Fibroblast of lung (primary cell): ENCODE data around the gene BAZ1A. TPM values are rescaled to one million over a fixed set of nuclear protein-coding genes. Genes with fewer than 3 reads are reported as not detected.
"Not testable (repeated sequence)": the region's sequence is repeated elsewhere in the genome, so short reads cannot be mapped to it uniquely, and the experiment has no call there.

Experiments used
- DNase-seq, 2 donors: peaks; one replicate each; pipeline versions ENCODE4 v3.0.0 to v3.0.0-alpha.2; 2010; ENCODE audit warnings: low read depth in 2 of 2
- H2AFZ ChIP-seq: 2 replicates; pipeline ENCODE4 v1.5.1; 2012; ENCODE audit warnings: low read length, control low read depth, inconsistent platforms
- H3K27ac ChIP-seq: 2 replicates; pipeline ENCODE4 v1.5.1; 2011; ENCODE audit warnings: low read length, control low read depth; ENCODE audit not compliant: insufficient read depth
- H3K27me3 ChIP-seq: 2 replicates; pipeline ENCODE4 v1.5.1; 2011; ENCODE audit warnings: mild to moderate bottlenecking, low read length; ENCODE audit not compliant: control insufficient read depth, insufficient read depth
- H3K36me3 ChIP-seq: 2 replicates; pipeline ENCODE4 v1.5.1; 2011; ENCODE audit warnings: low read length; ENCODE audit not compliant: control insufficient read depth, insufficient read depth
- H3K4me1 ChIP-seq: 2 replicates; pipeline ENCODE4 v1.5.1; 2011; ENCODE audit warnings: low read length; ENCODE audit not compliant: control insufficient read depth, insufficient read depth; ENCODE audit errors: extremely low read depth
- H3K4me2 ChIP-seq: 2 replicates; pipeline ENCODE4 v1.5.1; 2011; ENCODE audit warnings: low read length, control low read depth; ENCODE audit not compliant: insufficient read depth; ENCODE audit errors: extremely low read depth
- H3K4me3 ChIP-seq, 4 experiments: fragments of 200-600 bp in 1 of 4; sonication (generic) in 1 of 4; replicated peaks in 1 of 4; 2 replicates each; pipeline ENCODE4 v1.5.1; 2011 to 2016; ENCODE audit warnings: low read length in 4 of 4, low read depth in 3 of 4, mild to moderate bottlenecking in 3 of 4, control low read depth in 2 of 4, inconsistent platforms in 1 of 4, mixed read lengths in 1 of 4; ENCODE audit not compliant: insufficient read depth in 1 of 4; ENCODE audit errors: control extremely low read depth in 1 of 4
- H3K79me2 ChIP-seq: 2 replicates; pipeline ENCODE4 v1.5.1; 2012; ENCODE audit warnings: mild to moderate bottlenecking, low read length, inconsistent platforms; ENCODE audit not compliant: control insufficient read depth, insufficient read depth
- H3K9ac ChIP-seq: 2 replicates; pipeline ENCODE4 v1.5.1; 2011; ENCODE audit warnings: mild to moderate bottlenecking, low read length, control low read depth; ENCODE audit not compliant: insufficient read depth
- H3K9me3 ChIP-seq: 2 replicates; pipeline ENCODE4 v1.5.1; 2012; ENCODE audit warnings: low read depth, low read length; ENCODE audit not compliant: control insufficient read depth, insufficient read depth
- H4K20me1 ChIP-seq: 2 replicates; pipeline ENCODE4 v1.5.1; 2011; ENCODE audit warnings: low read length; ENCODE audit not compliant: control insufficient read depth, insufficient read depth; ENCODE audit errors: extremely low read depth
- EZH2 ChIP-seq: IDR thresholded peaks from 2 replicates; pipeline ENCODE4 v1.5.1; 2012; ENCODE audit warnings: low read length, control low read depth, mild to moderate bottlenecking; ENCODE audit errors: missing control alignments
- polyA plus RNA-seq, 2 donors: library from polyadenylated mRNA; depleted of rRNA in 1 of 2; stranded (reverse) in 1 of 2; unstranded in 1 of 2; fragments of >200 nt; gene quantifications; 2 replicates each; pipeline ENCODE4 v1.2.1, GENCODE V29; 2011 to 2012; ENCODE audit warnings: missing spikeins in 1 of 2
- total RNA-seq: library from RNA; depleted of rRNA; stranded (reverse); fragments of >200 nt; gene quantifications from 2 replicates; pipeline ENCODE4 v1.2.1, GENCODE V29; 2014
- TF ChIP-seq, protein P1 (sequence below), 2 donors: IDR thresholded peaks in 1 of 2; conservative IDR thresholded peaks in 1 of 2; 1 replicate in 1 of 2; 2 replicates in 1 of 2; pipeline ENCODE4 v1.5.1; 2011 to 2012; ENCODE audit warnings: low read length in 2 of 2, control low read depth in 1 of 2, inconsistent platforms in 1 of 2, low read depth in 1 of 2, mild to moderate bottlenecking in 1 of 2

BAZ1A gene
- total and polyA plus RNA-seq, 2 donors (not counting 1 experiment from before 2014, with no cell fraction given) = 21.1 to 35.2 TPM

DNA sequence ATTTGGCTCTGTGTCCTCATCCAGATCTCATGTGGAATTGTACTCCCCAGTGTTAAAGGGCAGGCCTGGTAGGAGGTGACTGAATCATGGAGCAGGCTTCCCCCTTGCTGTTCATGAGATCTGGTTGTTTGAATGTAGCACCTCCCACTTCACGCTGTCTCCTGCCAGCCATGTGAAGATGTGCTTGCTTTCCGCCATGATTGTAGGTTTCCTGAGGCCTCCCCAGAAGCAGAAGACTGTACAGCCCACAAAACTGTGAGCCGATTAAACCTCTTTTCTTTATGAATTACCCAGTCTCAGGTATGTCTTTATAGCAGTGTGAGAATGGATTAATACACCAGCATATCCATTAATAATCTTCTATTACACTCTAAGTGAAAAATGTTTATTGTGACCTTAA lies 70.2 kb downstream of the BAZ1A start:
- Histone ChIP-seq H2AFZ (no peak overlapping the region), H3K27ac (no peak overlapping the region)

DNA sequence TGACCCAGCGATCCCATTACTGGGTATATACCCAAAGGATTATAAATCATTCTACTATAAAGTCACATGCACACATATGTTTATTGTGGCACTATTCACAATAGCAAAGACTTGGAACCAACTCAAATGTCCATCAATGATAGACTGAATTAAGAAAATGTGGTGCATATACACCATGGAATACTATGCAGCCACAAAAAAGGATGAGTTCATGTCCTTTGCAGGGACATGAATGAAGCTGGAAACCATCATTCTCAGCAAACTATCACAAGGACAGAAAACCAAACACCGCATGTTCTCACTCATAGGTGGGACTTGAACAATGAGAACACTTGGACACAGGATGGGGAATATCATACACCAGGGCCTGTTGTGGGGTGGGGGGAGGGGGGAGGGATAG lies 76.3 kb downstream of the BAZ1A start:
- not testable (repeated sequence) for H2AFZ ChIP-seq, H3K27me3 ChIP-seq, H3K27ac ChIP-seq, H3K4me3 ChIP-seq, H4K20me1 ChIP-seq, H3K9me3 ChIP-seq, H3K36me3 ChIP-seq, H3K4me1 ChIP-seq, H3K4me2 ChIP-seq, DNase-seq, H3K79me2 ChIP-seq, H3K9ac ChIP-seq

More for the DNA sequence above, 70.2 kb downstream of the BAZ1A start:
- no peaks in the 10 kb centered on the region for H4K20me1 ChIP-seq
- H3K79me2 ChIP-seq = no peaks in the 10 kb centered on the region
- H3K4me3 ChIP-seq = no peak overlapping the region
- H3K27me3 ChIP-seq = no peaks in the 10 kb centered on the region
- H3K4me2 ChIP-seq = no peak overlapping the region
- TF ChIP-seq, protein P1, sequence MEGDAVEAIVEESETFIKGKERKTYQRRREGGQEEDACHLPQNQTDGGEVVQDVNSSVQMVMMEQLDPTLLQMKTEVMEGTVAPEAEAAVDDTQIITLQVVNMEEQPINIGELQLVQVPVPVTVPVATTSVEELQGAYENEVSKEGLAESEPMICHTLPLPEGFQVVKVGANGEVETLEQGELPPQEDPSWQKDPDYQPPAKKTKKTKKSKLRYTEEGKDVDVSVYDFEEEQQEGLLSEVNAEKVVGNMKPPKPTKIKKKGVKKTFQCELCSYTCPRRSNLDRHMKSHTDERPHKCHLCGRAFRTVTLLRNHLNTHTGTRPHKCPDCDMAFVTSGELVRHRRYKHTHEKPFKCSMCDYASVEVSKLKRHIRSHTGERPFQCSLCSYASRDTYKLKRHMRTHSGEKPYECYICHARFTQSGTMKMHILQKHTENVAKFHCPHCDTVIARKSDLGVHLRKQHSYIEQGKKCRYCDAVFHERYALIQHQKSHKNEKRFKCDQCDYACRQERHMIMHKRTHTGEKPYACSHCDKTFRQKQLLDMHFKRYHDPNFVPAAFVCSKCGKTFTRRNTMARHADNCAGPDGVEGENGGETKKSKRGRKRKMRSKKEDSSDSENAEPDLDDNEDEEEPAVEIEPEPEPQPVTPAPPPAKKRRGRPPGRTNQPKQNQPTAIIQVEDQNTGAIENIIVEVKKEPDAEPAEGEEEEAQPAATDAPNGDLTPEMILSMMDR (conservative IDR thresholded peaks at IDR 0.05 in 1 of 2, IDR thresholded peaks at IDR 0.05 in 1 of 2; ENCODE audit: low read depth in 1 of 2, low read length in 2 of 2) = no peak
- TF ChIP-seq EZH2 = no peak
- no peaks in the 10 kb centered on the region for H3K4me1 ChIP-seq
- DNase-seq = no peak
- H3K9me3 ChIP-seq = no peaks in the 10 kb centered on the region
- peaks cover 1% of the 10 kb centered on the region for H3K36me3 ChIP-seq
- H3K9ac ChIP-seq = no peak overlapping the region

DNA sequence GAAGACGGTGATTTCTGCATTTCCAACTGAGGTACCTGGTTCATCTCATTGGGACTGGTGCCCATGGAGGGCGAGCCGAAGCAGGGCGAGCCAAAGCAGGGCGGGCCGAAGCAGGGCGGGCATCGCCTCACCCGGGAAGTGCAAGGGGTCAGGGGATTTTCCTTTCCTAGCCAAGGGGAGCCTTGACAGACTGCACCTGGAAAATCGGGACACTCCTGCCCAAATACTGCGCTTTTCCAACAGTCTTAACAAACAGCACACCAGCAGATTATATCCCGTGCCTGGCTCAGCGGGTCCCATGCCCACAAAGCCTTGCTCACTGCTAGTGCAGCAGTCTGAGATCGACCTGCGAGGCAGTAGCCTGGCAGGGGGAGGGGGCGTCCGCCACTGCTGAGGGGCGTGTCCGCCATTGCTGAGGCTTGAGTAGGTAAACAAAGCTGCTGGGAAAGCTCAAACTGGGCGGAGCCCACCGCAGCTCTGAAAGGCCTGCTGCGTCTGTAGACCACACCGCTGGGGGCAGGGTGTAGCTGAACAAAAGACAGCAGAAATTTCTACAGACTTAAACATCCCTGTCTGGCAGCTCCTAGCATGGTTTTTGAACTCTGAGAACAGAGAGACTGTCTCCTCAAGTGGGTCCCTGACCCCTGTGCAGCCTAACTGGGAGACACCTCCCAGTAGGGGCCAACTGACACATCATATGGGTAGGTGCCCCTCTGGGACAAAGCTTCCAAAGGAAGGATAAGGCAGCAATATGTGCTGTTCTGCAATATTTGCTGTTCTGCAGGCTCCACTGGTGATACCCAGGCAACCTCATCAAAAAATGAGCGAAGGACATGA lies 77.2 kb downstream of the BAZ1A start:
- Histone ChIP-seq H3K4me3 (no peak overlapping the region), H3K9me3 (no peaks in the 10 kb centered on the region), H2AFZ (no peak overlapping the region), H3K79me2 (no peaks in the 10 kb centered on the region), H3K9ac (no peak overlapping the region), H3K36me3 (peaks cover 2% of the 10 kb centered on the region), H3K4me2 (no peak overlapping the region), H3K4me1 (no peaks in the 10 kb centered on the region), H4K20me1 (no peaks in the 10 kb centered on the region), H3K27ac (no peak overlapping the region), H3K27me3 (no peaks in the 10 kb centered on the region)
- TF ChIP-seq, protein P1 (conservative IDR thresholded peaks at IDR 0.05 in 1 of 2, IDR thresholded peaks at IDR 0.05 in 1 of 2; ENCODE audit: low read depth in 1 of 2, low read length in 2 of 2) = no peak
- no peak for TF ChIP-seq EZH2
- DNase-seq = no peak
